Cortex of kidney (tissue), 1 donor: Measurements from ENCODE around the gene ZNF740.
"Not testable (repeated sequence)": the region's sequence is repeated elsewhere in the genome, so short reads cannot be mapped to it uniquely, and the experiment has no call there.

Source experiments
- DNase-seq: peaks from one replicate; lab custom pipeline; 2025; lab: John Stamatoyannopoulos, UW

The ZNF740 gene

GRCh38 chr12:53194973-53195372 lies 14.5 kb downstream of the ZNF740 start:
- DNase-seq, result no peak

DNA sequence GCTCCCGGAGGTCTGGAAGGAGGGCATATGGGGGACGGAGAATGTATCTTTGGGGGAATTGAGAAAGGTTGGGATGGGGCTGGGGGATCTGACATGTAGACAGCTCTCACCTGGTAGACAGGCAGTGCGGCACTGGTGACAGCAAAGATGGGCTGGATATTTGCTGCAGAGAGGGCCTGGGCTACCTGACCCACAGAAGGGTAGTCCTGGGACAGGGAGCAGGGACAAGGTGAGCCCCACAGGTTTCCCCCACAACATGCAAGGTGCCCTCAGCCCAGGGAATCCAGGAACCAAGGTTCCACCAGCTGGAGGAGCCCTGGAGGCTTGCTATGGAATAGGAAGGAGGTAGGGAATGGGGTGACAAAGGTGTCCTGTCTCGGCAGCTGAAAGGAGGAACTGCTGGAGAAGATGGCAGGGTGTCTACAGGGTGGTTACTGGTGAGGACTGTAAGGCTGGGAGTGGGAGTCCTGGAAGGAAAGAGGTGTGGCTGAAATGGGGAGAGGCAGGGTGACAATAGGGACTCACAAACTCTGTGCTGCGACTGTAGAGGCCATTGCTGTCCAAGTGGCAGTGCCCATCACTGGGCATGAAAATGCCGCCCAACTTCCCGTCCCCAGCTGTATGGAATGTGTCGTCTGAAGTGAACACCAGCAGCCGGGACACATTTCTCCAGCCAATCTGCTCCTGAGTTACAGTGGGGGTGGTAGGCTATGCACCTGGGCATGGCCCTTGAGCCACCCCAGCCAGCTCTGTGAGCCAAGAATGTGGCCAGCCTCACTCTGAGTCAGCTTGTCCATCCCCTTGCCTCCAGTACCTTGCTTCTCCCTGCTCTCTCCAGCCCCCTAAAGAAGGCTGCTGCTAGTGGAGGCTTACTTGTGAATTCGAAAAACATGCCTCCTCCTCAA lies 15.2 kb downstream of the ZNF740 start:
- no peak for DNase-seq

GRCh38 chr12:53196486-53196885 lies 16.0 kb downstream of the ZNF740 start:
- no peak for DNase-seq

DNA sequence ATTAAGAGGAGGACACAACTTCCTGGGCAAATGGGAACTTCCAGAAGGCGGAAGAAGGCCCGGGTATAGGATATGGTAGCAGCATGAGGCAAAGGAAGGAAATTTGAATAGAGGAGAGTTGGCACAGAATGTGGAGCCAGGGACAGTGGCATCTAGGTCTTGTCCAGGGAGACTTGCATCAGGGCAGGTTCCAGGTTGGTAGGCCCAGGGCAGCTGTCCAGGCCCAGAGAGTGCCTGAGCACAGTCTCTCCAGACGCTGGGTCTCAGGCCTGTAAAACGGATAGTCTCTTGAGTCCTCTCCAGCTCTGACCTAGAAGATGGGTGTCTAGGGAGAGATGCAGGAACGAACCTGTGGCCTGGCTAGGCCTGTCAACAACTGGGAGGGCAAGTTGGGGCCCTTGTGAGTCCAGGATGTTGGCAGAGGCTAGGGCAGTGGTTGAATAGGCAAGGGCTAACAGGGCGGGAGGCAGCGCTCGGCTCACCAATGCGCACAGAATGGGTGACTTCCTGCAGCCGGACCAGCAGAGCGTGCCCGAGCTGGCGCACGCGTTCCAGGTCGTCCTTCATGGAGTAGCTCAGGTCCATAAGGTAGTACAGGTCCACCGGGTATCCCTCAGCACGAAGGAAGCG lies 16.6 kb downstream of the ZNF740 start:
- no peak for DNase-seq

- no peak for DNase-seq
Observed at GRCh38 chr12:53198486-53199110, 18.1 kb downstream of the ZNF740 start.

GRCh38 chr12:53199700-53200099 lies 19.2 kb downstream of the ZNF740 start:
- DNase-seq, result no peak

GRCh38 chr12:53200107-53200457 lies 19.6 kb downstream of the ZNF740 start:
- no peak for DNase-seq

DNA sequence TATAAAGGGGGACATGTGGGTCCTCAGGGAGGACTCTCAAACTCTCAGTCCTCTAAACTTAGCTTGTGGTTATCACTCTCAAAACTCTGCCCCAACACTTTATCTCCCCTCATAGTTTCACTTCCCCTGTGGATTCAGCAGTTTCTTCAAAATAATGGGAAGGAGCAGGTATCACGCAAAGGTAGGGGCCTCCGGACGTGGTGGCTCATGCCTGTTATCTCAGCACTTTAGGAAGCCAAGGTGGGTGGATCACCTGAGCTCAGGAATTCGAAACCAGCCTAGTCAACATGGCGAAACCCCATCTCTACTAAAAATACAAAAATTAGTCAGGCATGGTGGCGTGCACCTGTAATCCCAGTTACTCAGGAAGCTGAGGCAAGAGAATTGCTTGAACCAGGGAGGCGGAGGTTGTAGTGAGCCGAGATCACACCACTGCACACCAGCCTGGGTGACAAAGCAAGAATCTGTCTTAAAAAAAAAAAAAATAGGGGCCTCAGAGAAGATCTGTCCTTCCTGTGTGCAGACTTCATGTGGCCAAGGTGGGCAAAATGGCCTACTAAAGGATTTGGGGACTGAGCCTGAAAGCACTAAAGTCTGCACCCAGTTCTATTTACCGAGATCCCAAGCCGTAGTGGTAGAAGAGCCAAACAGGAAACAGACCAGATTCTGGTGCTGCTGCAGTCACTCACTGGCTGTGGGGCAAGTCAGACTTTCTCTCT lies 20.1 kb downstream of the ZNF740 start:
- no peak for DNase-seq

DNA sequence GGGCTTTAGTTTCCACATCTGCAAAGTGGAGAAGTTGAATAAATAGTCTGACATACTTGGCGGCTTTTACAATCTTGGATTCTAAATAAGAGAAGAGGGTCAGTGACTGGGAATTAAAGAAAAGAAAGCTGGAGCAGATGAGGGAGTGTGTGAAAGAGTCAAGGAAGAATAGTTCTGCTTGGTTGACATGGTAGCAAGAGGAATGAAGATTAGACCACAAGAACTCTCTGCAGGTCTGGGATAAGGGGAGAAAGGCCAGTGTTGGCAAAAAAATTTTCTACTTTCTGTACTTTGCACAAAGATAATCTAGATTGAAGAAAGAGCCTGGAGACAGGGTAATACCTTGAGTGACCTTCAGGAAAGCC lies 20.6 kb downstream of the ZNF740 start:
- no peak for DNase-seq

DNA sequence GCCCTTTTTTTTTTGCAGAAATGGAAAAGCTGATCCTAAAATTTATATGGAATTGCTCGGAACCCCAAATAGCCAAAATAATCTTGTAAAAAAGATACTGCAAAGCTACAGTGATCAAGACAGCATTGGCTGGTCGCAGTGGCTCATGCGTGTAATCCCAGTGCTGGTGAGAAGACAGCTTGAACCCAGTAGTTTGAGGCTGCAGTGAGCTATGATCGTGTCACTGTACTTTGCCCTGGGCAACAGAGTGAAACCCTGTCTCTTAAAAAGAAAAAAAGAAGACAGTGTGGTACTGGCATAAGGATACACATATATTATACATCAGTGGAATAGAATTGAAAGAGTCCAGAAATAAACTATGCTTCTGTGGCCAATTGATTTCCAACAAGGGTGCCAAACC lies 21.1 kb downstream of the ZNF740 start:
- DNase-seq, result no peak

DNA sequence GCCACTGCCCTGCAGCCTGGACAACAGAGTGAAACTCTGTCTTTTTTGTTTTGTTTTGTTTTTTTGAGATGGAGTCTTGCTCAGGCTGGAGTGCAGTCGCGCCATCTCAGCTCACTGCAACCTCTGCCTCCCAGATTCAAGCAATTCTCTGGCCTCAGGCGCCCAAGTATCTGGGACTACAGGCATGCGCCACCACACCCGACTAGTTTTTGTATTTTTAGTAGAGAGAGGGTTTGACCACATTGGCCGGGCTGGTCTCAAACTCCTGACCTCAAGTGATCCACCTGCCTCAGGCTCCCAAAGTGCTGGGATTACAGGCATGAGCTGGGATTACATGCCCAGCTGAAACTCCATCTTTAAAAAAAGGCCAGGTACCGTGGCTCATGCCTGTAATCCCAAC lies 21.8 kb downstream of the ZNF740 start:
- not testable (repeated sequence) for DNase-seq

DNA sequence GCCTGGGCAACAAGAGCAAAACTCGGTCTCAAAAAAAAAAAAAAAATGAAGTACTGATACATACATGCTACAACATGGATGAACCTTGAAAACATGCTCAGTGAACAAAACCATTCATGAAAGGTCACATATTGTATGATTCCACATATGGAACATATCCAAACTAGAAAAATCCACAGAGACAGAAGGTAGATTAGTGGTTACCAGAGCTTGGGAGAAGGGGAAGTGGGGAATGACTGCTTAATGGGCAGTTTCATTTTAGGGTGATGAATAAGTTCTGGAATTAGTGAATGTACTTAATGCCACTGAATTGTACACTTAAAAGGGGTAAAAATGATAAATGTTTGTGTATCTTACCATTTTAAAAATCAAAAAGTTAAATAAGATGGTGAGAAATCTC lies 23.8 kb downstream of the ZNF740 start:
- no peak for DNase-seq

GRCh38 chr12:53205747-53206419 lies 25.4 kb downstream of the ZNF740 start:
- no peak for DNase-seq

- DNase-seq, result no peak
Observed at GRCh38 chr12:53207042-53207441, 26.5 kb downstream of the ZNF740 start, which contains the start of gene ITGB7. ITGB7 (minus strand) TSS chr12:53207251; CDS start chr12:53200443, 6,808 bp downstream.

GRCh38 chr12:53208435-53208834 lies 27.9 kb downstream of the ZNF740 start:
- no peak for DNase-seq

DNA sequence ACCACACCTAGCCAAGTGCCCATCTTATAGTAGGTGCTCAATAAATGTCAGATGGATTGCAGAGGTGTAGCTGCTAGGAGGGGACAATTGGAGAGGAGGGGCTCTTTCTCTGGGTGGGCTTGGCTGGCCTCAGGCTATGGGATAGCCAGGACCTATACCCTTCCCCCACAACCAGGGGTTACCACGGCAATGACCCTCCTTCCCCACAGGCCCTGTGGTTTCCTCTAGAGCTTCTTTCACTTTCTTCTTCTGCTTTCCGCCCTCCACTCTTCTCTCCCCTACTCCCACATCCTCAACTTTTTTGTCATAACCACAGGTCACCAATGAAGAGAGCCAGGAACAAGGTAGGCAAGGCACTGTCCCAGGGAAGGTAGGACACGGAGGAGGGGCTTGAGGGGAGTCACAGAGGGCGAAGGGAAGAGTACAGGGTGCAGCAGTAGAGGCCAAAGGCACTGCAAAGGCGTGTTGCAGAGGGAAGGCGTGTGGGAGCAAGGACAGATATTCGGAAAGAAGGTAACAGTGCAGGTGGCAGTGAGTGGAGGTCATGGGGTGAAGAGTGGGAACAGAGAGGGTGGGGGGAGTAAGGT lies 28.4 kb downstream of the ZNF740 start:
- DNase-seq, result no peak

- DNase-seq, result no peak
Observed at GRCh38 chr12:53210843-53211242, 30.3 kb downstream of the ZNF740 start.

GRCh38 chr12:53211476-53212381 lies 31.2 kb downstream of the ZNF740 start:
- no peak for DNase-seq

DNA sequence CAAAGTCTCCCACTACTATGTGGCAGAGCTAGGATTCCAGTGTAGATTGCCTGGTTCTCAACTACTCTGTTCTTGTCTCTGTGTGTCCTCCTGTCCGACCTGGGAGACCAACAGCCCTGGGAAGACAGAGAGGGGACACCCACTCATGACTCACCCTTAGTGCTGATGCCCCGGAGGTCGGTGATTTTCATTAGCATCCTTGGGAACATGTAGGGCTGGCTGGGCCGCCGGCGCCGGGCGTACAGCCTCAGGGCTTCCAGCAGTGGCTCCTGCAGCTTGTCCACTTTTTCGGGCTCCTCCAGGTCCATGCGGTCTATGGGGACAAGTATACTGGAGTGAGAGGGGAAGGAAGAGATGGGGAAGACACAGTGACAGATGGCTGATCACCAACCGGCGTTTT lies 32.4 kb downstream of the ZNF740 start:
- DNase-seq, result no peak

DNA sequence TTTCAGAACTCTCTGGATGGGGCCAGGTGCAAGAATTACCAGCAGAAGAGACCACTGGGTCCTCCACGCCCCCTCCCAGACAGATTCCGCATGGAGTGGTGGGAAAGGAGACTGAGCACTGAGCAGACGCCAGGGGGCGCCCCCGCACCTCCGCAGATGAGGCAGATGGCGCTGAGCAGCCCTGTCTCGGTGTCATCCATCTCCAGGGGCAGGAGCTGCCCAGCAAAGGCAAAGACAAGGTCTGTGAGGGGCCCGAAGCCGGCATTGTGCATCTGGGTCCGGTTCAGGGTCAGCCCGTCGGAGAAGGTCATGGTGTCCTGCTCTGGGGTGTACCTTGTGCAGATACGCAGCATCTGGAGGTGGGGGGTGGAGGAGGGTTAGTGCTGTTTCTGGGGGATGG lies 32.8 kb downstream of the ZNF740 start:
- no peak for DNase-seq
